Keratinocyte (primary cell): ENCODE data around the gene ATG9B. TPM values are rescaled to one million over a fixed set of nuclear protein-coding genes. Genes with fewer than 3 reads are reported as not detected.
"Not testable (repeated sequence)": the region's sequence is repeated elsewhere in the genome, so short reads cannot be mapped to it uniquely, and the experiment has no call there.

Source experiments
- DNase-seq: peaks from one replicate; pipeline ENCODE4 v3.0.0-alpha.2; 2011; ENCODE audit warnings: low read depth, missing footprints, low spot score
- FAIRE-seq: peaks from 2 replicates; lab custom pipeline; 2011; peaks lifted over from hg19 to GRCh38; lab: Jason Lieb, UNC
- H2AFZ ChIP-seq: 2 replicates; pipeline ENCODE4 v1.6.0; 2012; ENCODE audit warnings: low read length, control low read depth, inconsistent platforms; ENCODE audit not compliant: control insufficient read depth
- H3K27ac ChIP-seq: 2 replicates; pipeline ENCODE4 v1.5.1; 2011; ENCODE audit warnings: low read length; ENCODE audit not compliant: control insufficient read depth, insufficient read depth
- H3K27me3 ChIP-seq: 3 replicates; pipeline ENCODE4 v1.6.0; 2011; ENCODE audit warnings: low read length; ENCODE audit not compliant: control insufficient read depth, insufficient read depth; ENCODE audit errors: extremely low read depth
- H3K36me3 ChIP-seq, 2 experiments: 2 replicates in 1 of 2; 3 replicates in 1 of 2; pipeline ENCODE4 v1.5.1; 2011; ENCODE audit warnings: low read length in 2 of 2, mild to moderate bottlenecking in 1 of 2; ENCODE audit not compliant: control insufficient read depth in 2 of 2, insufficient read depth in 2 of 2; ENCODE audit errors: extremely low read depth in 1 of 2
- H3K4me1 ChIP-seq: 3 replicates; pipeline ENCODE4 v1.5.1; 2011; ENCODE audit warnings: low read length; ENCODE audit not compliant: control insufficient read depth, insufficient read depth; ENCODE audit errors: extremely low read depth
- H3K4me2 ChIP-seq: 3 replicates; pipeline ENCODE4 v1.6.0; 2011; ENCODE audit warnings: low read depth, low read length; ENCODE audit not compliant: control insufficient read depth, insufficient read depth; ENCODE audit errors: extremely low read depth
- H3K4me3 ChIP-seq, 3 experiments: fragments of 200-600 bp in 1 of 3; sonication (generic) in 1 of 3; 2 replicates in 2 of 3; 3 replicates in 1 of 3; pipeline ENCODE4 v1.5.1; 2011 to 2016; ENCODE audit warnings: low read length in 3 of 3, mild to moderate bottlenecking in 3 of 3, control low read depth in 2 of 3, inconsistent platforms in 1 of 3, low read depth in 1 of 3, mixed read lengths in 1 of 3, mixed run types in 1 of 3, moderate library complexity in 1 of 3; ENCODE audit not compliant: control insufficient read depth in 2 of 3, insufficient read depth in 2 of 3; ENCODE audit errors: extremely low read depth in 1 of 3
- H3K79me2 ChIP-seq: 2 replicates; pipeline ENCODE4 v1.6.0; 2012; ENCODE audit warnings: low read length; ENCODE audit not compliant: control insufficient read depth, insufficient read depth
- H3K9ac ChIP-seq: 3 replicates; pipeline ENCODE4 v1.6.0; 2011; ENCODE audit warnings: low read length; ENCODE audit not compliant: control insufficient read depth, insufficient read depth; ENCODE audit errors: extremely low read depth
- H3K9me1 ChIP-seq: 3 replicates; pipeline ENCODE4 v1.6.0; 2011; ENCODE audit warnings: low read length; ENCODE audit not compliant: control insufficient read depth, insufficient read depth; ENCODE audit errors: extremely low read depth
- H3K9me3 ChIP-seq: 2 replicates; pipeline ENCODE4 v1.5.1; 2012; ENCODE audit warnings: low read depth, low read length; ENCODE audit not compliant: control insufficient read depth
- H4K20me1 ChIP-seq: 3 replicates; pipeline ENCODE4 v1.6.0; 2011; ENCODE audit warnings: low read length; ENCODE audit not compliant: control insufficient read depth, insufficient read depth; ENCODE audit errors: extremely low read depth
- CTCF ChIP-seq, 3 experiments: IDR thresholded peaks in 1 of 3; conservative IDR thresholded peaks in 1 of 3; optimal IDR thresholded peaks in 1 of 3; 2 replicates in 2 of 3; 3 replicates in 1 of 3; pipeline versions ENCODE3 to v1.5.1; 2011; ENCODE audit warnings: low read length in 3 of 3, mild to moderate bottlenecking in 3 of 3, moderate library complexity in 2 of 3, control low read depth in 1 of 3, inconsistent platforms in 1 of 3; ENCODE audit not compliant: insufficient read depth in 2 of 3; ENCODE audit errors: extremely low read depth in 1 of 3
- EZH2 ChIP-seq: IDR thresholded peaks from one replicate; pipeline ENCODE4 v1.6.1; 2012; ENCODE audit warnings: inconsistent platforms, mild to moderate bottlenecking, low read length, moderate library complexity
- dilution Hi-C: fragments of 300-500 bp; cut with MboI; formaldehyde crosslinking; loops from one replicate; pipeline ENCODE4 v1.7.0; 2020; ENCODE audit warnings: low sequenced_read_pairs; ENCODE audit not compliant: extremely low pct_ligation_motif_present
- polyA plus RNA-seq, 5 experiments: library from polyadenylated mRNA; depleted of rRNA in 3 of 5; stranded (reverse) in 3 of 5; stranded (forward) in 1 of 5; unstranded in 1 of 5; fragments of >200 nt; gene quantifications; 1 replicate in 1 of 5; 2 replicates in 3 of 5; 3 replicates in 1 of 5; pipeline versions ENCODE4 v1.2.1 to v1.2.3, GENCODE V29; 2011 to 2012; ENCODE audit warnings: missing spikeins in 2 of 5, low read depth in 1 of 5, low replicate concordance in 1 of 5

Gene ATG9B
- polyA plus RNA-seq, 1 donor (not counting 4 experiments of a cell fraction or from before 2014, with no cell fraction given), result 0.12 TPM

GRCh38 chr7:151028131-151028947, 4.0 kb upstream of the ATG9B start, which contains the start of gene ABCB8:
Gene ABCB8 (plus strand): TSS chr7:151028450. CDS start chr7:151028516, 66 bp downstream.
- Histone ChIP-seq H3K27me3 (no peaks in the 10 kb centered on the region), H3K4me1 (peaks cover 21% of the 10 kb centered on the region), H4K20me1 (no peaks in the 10 kb centered on the region), H3K4me2 (peak within 1 kb of the TSS; percentile 83), H3K9me3 (no peaks in the 10 kb centered on the region), H3K4me3 (peak within 1 kb of the TSS; percentile 50 to 94 (median 75)), H2AFZ (peak within 1 kb of the TSS; percentile 85), H3K9ac (peak within 1 kb of the TSS; percentile 95), H3K79me2 (peaks cover 6% of the 10 kb centered on the region), H3K27ac (peak within 1 kb of the TSS; percentile 97), H3K36me3 (peaks cover 3 to 8% of the 10 kb centered on the region in 2 experiments), H3K9me1 (peaks cover 2% of the 10 kb centered on the region)
- dilution Hi-C loops, result no loop called here
- DNase-seq, result peak; percentile 98
- TF ChIP-seq EZH2 (no peak), CTCF (optimal IDR thresholded peaks at IDR 0.05 in 1 of 3, IDR thresholded peaks at IDR 0.05 in 1 of 3, conservative IDR thresholded peaks at IDR 0.05 in 1 of 3; ENCODE audit: extremely low read depth in 1 of 3, insufficient read depth in 2 of 3, low read length in 3 of 3) (peak; percentile 31 to 56 (median 31))
- FAIRE-seq, result peak; percentile 57

- Histone ChIP-seq H3K27ac (peak overlapping the region; percentile 97), H3K4me1 (peaks cover 21% of the 10 kb centered on the region), H3K9ac (peak overlapping the region; percentile 95), H2AFZ (peak overlapping the region; percentile 69), H3K4me3 (peak overlapping the region; percentile 21 to 75 (median 60)), H3K4me2 (peak overlapping the region; percentile 83)
- dilution Hi-C loops, DNase-seq, H3K9me1 ChIP-seq, H3K36me3 ChIP-seq, H3K9me3 ChIP-seq, FAIRE-seq, H4K20me1 ChIP-seq, H3K79me2 ChIP-seq, H3K27me3 ChIP-seq: not testable (repeated sequence)
These were observed 3.4 kb upstream of the ATG9B start for GRCh38 chr7:151027728-151028130.

- DNase-seq, result peak; percentile 42
- H2AFZ ChIP-seq, result peak overlapping the region; percentile 7
- H3K9me3 ChIP-seq, H3K36me3 ChIP-seq, FAIRE-seq, H4K20me1 ChIP-seq, H3K79me2 ChIP-seq, H3K27me3 ChIP-seq, dilution Hi-C loops, H3K9me1 ChIP-seq: not testable (repeated sequence)
- H3K4me3 ChIP-seq, result peak overlapping the region in 2 of 3 experiments; percentile 60 to 75
- H3K4me2 ChIP-seq, result peak overlapping the region; percentile 83
- peak overlapping the region; percentile 95 for H3K9ac ChIP-seq
- H3K27ac ChIP-seq, result peak overlapping the region; percentile 97
- H3K4me1 ChIP-seq, result peaks cover 21% of the 10 kb centered on the region
These were observed 2.8 kb upstream of the ATG9B start for GRCh38 chr7:151026771-151027727.
